Pancreas (tissue), 10 donors: ENCODE results near the gene CLDN34. TPM values are rescaled to one million over a fixed set of nuclear protein-coding genes. Genes with fewer than 3 reads are reported as not detected.

Experiments
- ATAC-seq, 4 donors: fragments of 200-7000 bp; cut with Tn5 transposase; one replicate each; pipeline versions ENCODE4 v1.8.0 to v1.9.1; 2020; ENCODE audit warnings: mild to moderate bottlenecking in 4 of 4, moderate library complexity in 4 of 4
- DNase-seq, 6 donors: peaks; one replicate each; pipeline ENCODE4 v3.0.0-alpha.2; 2020
- FAIRE-seq: peaks from 2 replicates; lab custom pipeline; 2012; peaks lifted over from hg19 to GRCh38; lab: Jason Lieb, UNC
- H3K27ac ChIP-seq, 4 donors: fragments of 200-600 bp; sonication (generic); 1 replicate in 3 of 4; 2 replicates in 1 of 4; pipeline versions ENCODE4 v1.5.0 to v1.8.0; 2020
- H3K27me3 ChIP-seq, 4 donors: fragments of 200-600 bp; one replicate each; pipeline ENCODE4 v1.8.0; 2021
- H3K36me3 ChIP-seq, 3 donors: fragments of 200-600 bp; sonication (generic) in 1 of 3; one replicate each; pipeline versions ENCODE4 v1.5.0 to v1.8.0; 2020 to 2021
- H3K4me1 ChIP-seq, 3 donors: fragments of 200-600 bp; one replicate each; pipeline ENCODE4 v1.8.0; 2021
- H3K4me3 ChIP-seq, 4 donors: fragments of 200-600 bp; sonication (generic) in 2 of 4; one replicate each; pipeline versions ENCODE4 v1.5.0 to v1.8.0; 2020 to 2021
- H3K9me3 ChIP-seq, 4 donors: fragments of 200-600 bp; one replicate each; pipeline ENCODE4 v1.8.0; 2021
- WGBS, 2 donors: extraction: QIAGEN DNeasy Blood & Tissue Kit; methylation state at CpG; one replicate each; pipeline ENCODE4 v1.1.7; 2013; 5-methylcytosine and 5-hydroxymethylcytosine counted together
- intact Hi-C, 3 donors: fragments of 100-400 bp; cut with DNase I; formaldehyde crosslinking; loops; one replicate each; pipeline versions ENCODE4 v1.11.1 to v1.14.2; 2022
- polyA plus RNA-seq, 2 donors: library from polyadenylated mRNA; stranded (reverse); fragments of 200-250 nt; gene quantifications; one replicate each; pipeline ENCODE4 v1.2.3, GENCODE V29; 2013
- total RNA-seq, 6 donors: library from RNA; stranded (reverse); fragmentation: NEBNext Ultra II Directional in 4 of 6; extraction: Animal tissue kit (Norgen Biotek cat#: 25700) in 4 of 6; gene quantifications; one replicate each; pipeline versions ENCODE4 v1.2.1 to v1.2.4, GENCODE V29; 2021 to 2023
- TF ChIP-seq, protein P1 (sequence below), 4 donors: fragments of 200-600 bp; sonication (generic) in 3 of 4; IDR thresholded peaks; one replicate each; pipeline versions ENCODE4 v1.5.0 to v1.8.0; 2021; ENCODE audit warnings: antibody characterized with exemption in 4 of 4
- donor health status: healthy with polysubstance abuse.
- donor health status: DM: no; HTN: no; CAD: no; lungs with moderate emphysema.
- donor health status: DM: no; HTN: no; CAD: no.
- donor health status: control.
- donor health status: control.
- donor health status: Bipolar disorder and iron deficiency.
- donor health status: DM: yes; HTN: yes; CAD: no.
- donor health status: DM: no; HTN: no; CAD: no.
- donor health status: DM: no; HTN: no; CAD: no.
- donor health status: DM: yes; HTN: yes; CAD: no.

The CLDN34 gene
- total and polyA plus RNA-seq, 8 donors = 0.19 to 0.40 (median 0.29) TPM; not detected in 1

GRCh38 chrX:10010686-10011085 lies 43.5 kb downstream of the CLDN34 start:
- DNase-seq (no peak), ATAC-seq (no peak), FAIRE-seq (no peak)
- H3K27me3 ChIP-seq = no peaks in the 10 kb centered on the region
- H3K4me3 ChIP-seq = no peak overlapping the region
- intact Hi-C loops = no loop called here
- H3K27ac ChIP-seq = no peak overlapping the region
- 20 to 39% methylated on average over 5 of the region's 5 CpGs for WGBS, 2 donors
- no peaks in the 10 kb centered on the region for H3K4me1 ChIP-seq
- no peaks in the 10 kb centered on the region for H3K36me3 ChIP-seq
- no peaks in the 10 kb centered on the region for H3K9me3 ChIP-seq
- TF ChIP-seq, protein P1, sequence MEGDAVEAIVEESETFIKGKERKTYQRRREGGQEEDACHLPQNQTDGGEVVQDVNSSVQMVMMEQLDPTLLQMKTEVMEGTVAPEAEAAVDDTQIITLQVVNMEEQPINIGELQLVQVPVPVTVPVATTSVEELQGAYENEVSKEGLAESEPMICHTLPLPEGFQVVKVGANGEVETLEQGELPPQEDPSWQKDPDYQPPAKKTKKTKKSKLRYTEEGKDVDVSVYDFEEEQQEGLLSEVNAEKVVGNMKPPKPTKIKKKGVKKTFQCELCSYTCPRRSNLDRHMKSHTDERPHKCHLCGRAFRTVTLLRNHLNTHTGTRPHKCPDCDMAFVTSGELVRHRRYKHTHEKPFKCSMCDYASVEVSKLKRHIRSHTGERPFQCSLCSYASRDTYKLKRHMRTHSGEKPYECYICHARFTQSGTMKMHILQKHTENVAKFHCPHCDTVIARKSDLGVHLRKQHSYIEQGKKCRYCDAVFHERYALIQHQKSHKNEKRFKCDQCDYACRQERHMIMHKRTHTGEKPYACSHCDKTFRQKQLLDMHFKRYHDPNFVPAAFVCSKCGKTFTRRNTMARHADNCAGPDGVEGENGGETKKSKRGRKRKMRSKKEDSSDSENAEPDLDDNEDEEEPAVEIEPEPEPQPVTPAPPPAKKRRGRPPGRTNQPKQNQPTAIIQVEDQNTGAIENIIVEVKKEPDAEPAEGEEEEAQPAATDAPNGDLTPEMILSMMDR (IDR thresholded peaks at IDR 0.05) = no peak

GRCh38 chrX:10011261-10011931 lies 44.2 kb downstream of the CLDN34 start:
- no peak for DNase-seq
- 62 to 85% methylated on average over 10 of the region's 10 CpGs for WGBS, 2 donors
- intact Hi-C loops = no loop called here
- ATAC-seq = no peak
- no peak for FAIRE-seq
- H3K27ac ChIP-seq = no peak overlapping the region
- H3K4me3 ChIP-seq = no peak overlapping the region
- no peaks in the 10 kb centered on the region for H3K27me3 ChIP-seq
- H3K9me3 ChIP-seq = no peaks in the 10 kb centered on the region
- no peaks in the 10 kb centered on the region for H3K4me1 ChIP-seq
- TF ChIP-seq, protein P1 (IDR thresholded peaks at IDR 0.05) = no peak
- H3K36me3 ChIP-seq = no peaks in the 10 kb centered on the region

- WGBS, 2 donors = 53 to 78% methylated on average over 9 of the region's 9 CpGs
- Histone ChIP-seq H3K27me3 (no peaks in the 10 kb centered on the region), H3K4me3 (no peak overlapping the region), H3K9me3 (no peaks in the 10 kb centered on the region), H3K27ac (no peak overlapping the region), H3K36me3 (no peaks in the 10 kb centered on the region), H3K4me1 (no peaks in the 10 kb centered on the region)
- ATAC-seq = no peak
- FAIRE-seq = no peak
- DNase-seq = no peak
- intact Hi-C loops = no loop called here
- TF ChIP-seq, protein P1 (IDR thresholded peaks at IDR 0.05) = no peak
Measured at GRCh38 chrX:10011991-10012390, 44.8 kb downstream of the CLDN34 start.

DNA sequence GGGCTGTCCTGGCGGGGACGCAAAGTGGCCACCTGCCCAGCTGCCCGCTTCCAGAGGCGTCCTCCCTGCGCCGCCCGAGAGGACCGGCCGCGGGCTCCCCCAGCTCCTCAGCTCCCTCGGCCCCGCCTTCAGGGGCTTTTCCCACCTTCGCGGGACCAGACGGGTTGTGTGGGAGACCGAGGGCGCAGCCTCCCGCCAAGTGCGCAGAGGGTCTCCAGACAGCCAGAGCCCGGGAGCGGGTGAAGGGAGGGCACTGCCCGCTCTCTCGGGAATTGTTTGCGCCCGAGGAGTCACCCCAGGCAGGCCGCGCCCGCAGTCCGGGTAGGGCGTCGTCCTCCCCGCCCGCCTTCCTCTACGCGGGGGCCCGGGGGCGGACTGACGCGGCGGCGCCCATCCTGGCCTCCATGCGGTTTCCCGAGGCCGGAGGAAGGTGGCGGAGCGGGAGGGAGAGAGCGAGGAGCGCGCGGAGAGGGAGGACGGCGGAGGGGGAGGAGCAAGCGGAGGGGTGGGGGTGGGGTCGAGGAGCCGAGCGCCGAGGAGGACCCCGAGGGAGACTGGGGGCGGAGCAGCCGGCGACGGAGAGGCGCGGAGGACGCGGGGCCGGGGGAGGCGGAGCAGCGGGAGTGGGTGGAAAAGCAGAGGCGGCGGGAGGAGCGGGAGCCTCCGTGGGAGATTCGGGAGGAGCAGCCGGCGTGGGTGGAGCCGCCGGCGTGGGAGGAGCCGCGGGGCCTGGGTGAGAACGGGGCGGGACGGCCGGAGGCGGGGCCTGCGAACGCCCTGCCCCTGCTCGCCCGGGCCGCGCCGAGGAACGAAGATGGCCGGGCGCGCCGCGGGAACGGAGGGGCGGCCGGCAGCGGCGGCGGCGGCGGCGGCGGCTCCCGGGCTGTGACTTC lies 47.5 kb downstream of the CLDN34 start:
- Histone ChIP-seq H3K27ac (peak overlapping the region; percentile 42 to 80 (median 70)), H3K4me3 (peak overlapping the region; percentile 30 to 57 (median 45)), H3K36me3 (no peaks in the 10 kb centered on the region), H3K4me1 (no peaks in the 10 kb centered on the region), H3K9me3 (no peaks in the 10 kb centered on the region), H3K27me3 (no peaks in the 10 kb centered on the region)
- FAIRE-seq (no peak), DNase-seq (peak; percentile 83 to 92 (median 88)), ATAC-seq (peak; percentile 91 to 94 (median 94))
- intact Hi-C loops = no loop called here
- TF ChIP-seq, protein P1 (IDR thresholded peaks at IDR 0.05) = no peak
- WGBS, 2 donors = 1 to 36% methylated on average over 46 to 110 of the region's 110 CpGs
